ENCODE measurements around the gene TBL3. TPM values are rescaled to one million over a fixed set of nuclear protein-coding genes. Genes with fewer than 3 reads are reported as not detected.

TBL3 gene
- total and polyA plus RNA-seq, 9 of the 15 experiments (the other 6 are each of a cell fraction or from before 2014, with no cell fraction given), result 0.97 to 117 (median 24.5) TPM

DNA sequence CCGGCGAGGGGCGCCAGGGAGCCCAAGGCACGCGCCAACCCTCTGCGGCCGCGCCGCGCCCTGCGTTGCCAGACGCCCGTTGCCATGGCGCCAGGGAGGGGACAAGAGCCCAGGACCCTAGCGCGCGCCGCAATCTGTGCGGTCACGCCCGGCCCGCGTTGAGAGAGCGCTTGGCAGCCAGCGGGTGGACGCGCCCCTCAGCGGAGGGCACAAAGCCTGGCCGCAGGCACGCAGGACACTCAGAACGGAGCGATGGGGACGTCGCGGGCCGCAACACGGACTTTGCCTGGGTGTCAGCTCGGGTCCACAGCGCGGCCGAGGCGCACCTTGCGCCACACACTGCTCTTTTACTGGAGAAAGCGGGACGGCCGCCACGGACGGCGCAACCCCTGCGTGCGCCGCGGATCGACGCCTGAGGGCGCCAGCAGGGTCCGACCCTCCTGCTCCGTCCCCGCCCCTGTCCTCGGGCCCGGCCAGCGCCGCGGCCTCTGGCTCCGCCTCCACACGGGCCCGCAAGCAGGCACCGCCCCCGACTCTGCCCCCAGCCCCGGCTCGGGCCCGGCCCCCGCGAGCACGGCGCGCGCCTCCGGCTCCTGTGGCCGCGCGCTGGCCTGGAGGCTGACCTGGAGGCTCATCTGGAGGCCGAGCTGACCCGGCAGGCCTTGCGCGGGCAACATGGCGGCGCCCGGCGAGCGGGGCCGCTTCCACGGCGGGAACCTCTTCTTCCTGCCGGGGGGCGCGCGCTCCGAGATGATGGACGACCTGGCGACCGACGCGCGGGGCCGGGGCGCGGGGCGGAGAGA lies 11.9 kb downstream of the TBL3 start, which contains the start of gene GFER (continued):
- TF ChIP-seq JUND (IDR thresholded peaks at IDR 0.05; ENCODE audit: borderline replicate concordance, low read depth, low read length), result no peak
- TF ChIP-seq JUND (tag; IDR thresholded peaks at IDR 0.05; ENCODE audit: borderline replicate concordance, low read depth, low read length), result peak; percentile 56; the same call in 1 of the 3 replicates
- TF ChIP-seq IRF2 (CRISPR knock-in tag; IDR thresholded peaks at IDR 0.05), result no peak
- TF ChIP-seq, protein P1, sequence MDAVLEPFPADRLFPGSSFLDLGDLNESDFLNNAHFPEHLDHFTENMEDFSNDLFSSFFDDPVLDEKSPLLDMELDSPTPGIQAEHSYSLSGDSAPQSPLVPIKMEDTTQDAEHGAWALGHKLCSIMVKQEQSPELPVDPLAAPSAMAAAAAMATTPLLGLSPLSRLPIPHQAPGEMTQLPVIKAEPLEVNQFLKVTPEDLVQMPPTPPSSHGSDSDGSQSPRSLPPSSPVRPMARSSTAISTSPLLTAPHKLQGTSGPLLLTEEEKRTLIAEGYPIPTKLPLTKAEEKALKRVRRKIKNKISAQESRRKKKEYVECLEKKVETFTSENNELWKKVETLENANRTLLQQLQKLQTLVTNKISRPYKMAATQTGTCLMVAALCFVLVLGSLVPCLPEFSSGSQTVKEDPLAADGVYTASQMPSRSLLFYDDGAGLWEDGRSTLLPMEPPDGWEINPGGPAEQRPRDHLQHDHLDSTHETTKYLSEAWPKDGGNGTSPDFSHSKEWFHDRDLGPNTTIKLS (IDR thresholded peaks at IDR 0.05; ENCODE audit: borderline replicate concordance, low read depth), result no peak
- no peak for TF ChIP-seq MAFG (tag; conservative IDR thresholded peaks at IDR 0.05)
- TF ChIP-seq, protein P2, sequence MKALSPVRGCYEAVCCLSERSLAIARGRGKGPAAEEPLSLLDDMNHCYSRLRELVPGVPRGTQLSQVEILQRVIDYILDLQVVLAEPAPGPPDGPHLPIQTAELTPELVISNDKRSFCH (CRISPR knock-in tag; IDR thresholded peaks at IDR 0.05), result no peak
- TF ChIP-seq, protein P2 (tag; IDR thresholded peaks at IDR 0.05), result peak; percentile 72
- TF ChIP-seq TAL1 (IDR thresholded peaks at IDR 0.05), result no peak
- TF ChIP-seq TOE1 (IDR thresholded peaks at IDR 0.05; ENCODE audit: borderline replicate concordance), result no peak; the same call in 1 of the 2 replicates
- peak; percentile 80; the same call in 1 of the 2 replicates for TF ChIP-seq TOE1 (CRISPR knock-in tag; IDR thresholded peaks at IDR 0.05; ENCODE audit: borderline replicate concordance, low read depth)
- TF ChIP-seq, protein P3, sequence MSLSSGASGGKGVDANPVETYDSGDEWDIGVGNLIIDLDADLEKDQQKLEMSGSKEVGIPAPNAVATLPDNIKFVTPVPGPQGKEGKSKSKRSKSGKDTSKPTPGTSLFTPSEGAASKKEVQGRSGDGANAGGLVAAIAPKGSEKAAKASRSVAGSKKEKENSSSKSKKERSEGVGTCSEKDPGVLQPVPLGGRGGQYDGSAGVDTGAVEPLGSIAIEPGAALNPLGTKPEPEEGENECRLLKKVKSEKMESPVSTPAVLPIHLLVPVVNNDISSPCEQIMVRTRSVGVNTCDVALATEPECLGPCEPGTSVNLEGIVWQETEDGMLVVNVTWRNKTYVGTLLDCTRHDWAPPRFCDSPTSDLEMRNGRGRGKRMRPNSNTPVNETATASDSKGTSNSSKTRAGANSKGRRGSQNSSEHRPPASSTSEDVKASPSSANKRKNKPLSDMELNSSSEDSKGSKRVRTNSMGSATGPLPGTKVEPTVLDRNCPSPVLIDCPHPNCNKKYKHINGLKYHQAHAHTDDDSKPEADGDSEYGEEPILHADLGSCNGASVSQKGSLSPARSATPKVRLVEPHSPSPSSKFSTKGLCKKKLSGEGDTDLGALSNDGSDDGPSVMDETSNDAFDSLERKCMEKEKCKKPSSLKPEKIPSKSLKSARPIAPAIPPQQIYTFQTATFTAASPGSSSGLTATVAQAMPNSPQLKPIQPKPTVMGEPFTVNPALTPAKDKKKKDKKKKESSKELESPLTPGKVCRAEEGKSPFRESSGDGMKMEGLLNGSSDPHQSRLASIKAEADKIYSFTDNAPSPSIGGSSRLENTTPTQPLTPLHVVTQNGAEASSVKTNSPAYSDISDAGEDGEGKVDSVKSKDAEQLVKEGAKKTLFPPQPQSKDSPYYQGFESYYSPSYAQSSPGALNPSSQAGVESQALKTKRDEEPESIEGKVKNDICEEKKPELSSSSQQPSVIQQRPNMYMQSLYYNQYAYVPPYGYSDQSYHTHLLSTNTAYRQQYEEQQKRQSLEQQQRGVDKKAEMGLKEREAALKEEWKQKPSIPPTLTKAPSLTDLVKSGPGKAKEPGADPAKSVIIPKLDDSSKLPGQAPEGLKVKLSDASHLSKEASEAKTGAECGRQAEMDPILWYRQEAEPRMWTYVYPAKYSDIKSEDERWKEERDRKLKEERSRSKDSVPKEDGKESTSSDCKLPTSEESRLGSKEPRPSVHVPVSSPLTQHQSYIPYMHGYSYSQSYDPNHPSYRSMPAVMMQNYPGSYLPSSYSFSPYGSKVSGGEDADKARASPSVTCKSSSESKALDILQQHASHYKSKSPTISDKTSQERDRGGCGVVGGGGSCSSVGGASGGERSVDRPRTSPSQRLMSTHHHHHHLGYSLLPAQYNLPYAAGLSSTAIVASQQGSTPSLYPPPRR (CRISPR knock-in tag; IDR thresholded peaks at IDR 0.05; ENCODE audit: borderline replicate concordance), result peak; percentile 50; the same call in 1 of the 2 replicates
- no peak for TF ChIP-seq CREB1 (IDR thresholded peaks at IDR 0.05)
- peak; percentile 64; the same call in 1 of the 2 replicates for TF ChIP-seq CREB1 (CRISPR knock-in tag; IDR thresholded peaks at IDR 0.05)
- TF ChIP-seq CHD1 (IDR thresholded peaks at IDR 0.05; ENCODE audit: low read length), result no peak
- TF ChIP-seq POLR2G (IDR thresholded peaks at IDR 0.05; ENCODE audit: low read depth, low read length), result peak; percentile 93
- TF ChIP-seq, protein P4, sequence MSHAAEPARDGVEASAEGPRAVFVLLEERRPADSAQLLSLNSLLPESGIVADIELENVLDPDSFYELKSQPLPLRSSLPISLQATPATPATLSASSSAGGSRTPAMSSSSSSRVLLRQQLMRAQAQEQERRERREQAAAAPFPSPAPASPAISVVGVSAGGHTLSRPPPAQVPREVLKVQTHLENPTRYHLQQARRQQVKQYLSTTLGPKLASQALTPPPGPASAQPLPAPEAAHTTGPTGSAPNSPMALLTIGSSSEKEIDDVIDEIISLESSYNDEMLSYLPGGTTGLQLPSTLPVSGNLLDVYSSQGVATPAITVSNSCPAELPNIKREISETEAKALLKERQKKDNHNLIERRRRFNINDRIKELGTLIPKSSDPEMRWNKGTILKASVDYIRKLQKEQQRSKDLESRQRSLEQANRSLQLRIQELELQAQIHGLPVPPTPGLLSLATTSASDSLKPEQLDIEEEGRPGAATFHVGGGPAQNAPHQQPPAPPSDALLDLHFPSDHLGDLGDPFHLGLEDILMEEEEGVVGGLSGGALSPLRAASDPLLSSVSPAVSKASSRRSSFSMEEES (CRISPR knock-in tag; IDR thresholded peaks at IDR 0.05), result no peak
- peak; percentile 77 to 84 for TF ChIP-seq KDM1A (IDR thresholded peaks at IDR 0.05)
